T-cell (primary cell): ENCODE results near the gene LRRC36. TPM values are rescaled to one million over a fixed set of nuclear protein-coding genes. Genes with fewer than 3 reads are reported as not detected.

Experiments used
- ATAC-seq, 4 experiments: fragments of 200-7000 bp in 3 of 4; fragments of 150-1000 bp in 1 of 4; cut with Tn5 transposase; replicated peaks in 1 of 4; 1 replicate in 3 of 4; 2 replicates in 1 of 4; pipeline ENCODE4 v1.10.0; 2021; ENCODE audit warnings: moderate library complexity in 3 of 4, mild to moderate bottlenecking in 2 of 4, moderate number of reproducible peaks in 1 of 4
- CTCF ChIA-PET, 2 donors: fragments of 300-600 bp; sonication (Branson Sonifier 250); formaldehyde crosslinking; loops; one replicate each; lab custom pipeline; 2022; ENCODE audit warnings: antibody characterized with exemption in 2 of 2; lab: Charles Lee
- POLR2A ChIA-PET, 2 donors: fragments of 300-600 bp; sonication (Branson Sonifier 250); formaldehyde crosslinking; loops; one replicate each; lab custom pipeline; 2022; ENCODE audit warnings: antibody characterized with exemption in 2 of 2; lab: Charles Lee
- DNase-seq, 35 experiments: peaks; one replicate each; pipeline versions ENCODE4 v3.0.0 to v3.0.0-alpha.2; 2013 to 2023
- H3K27ac ChIP-seq: one replicate; pipeline ENCODE4 v1.5.1; 2013; ENCODE audit warnings: low read length
- H3K27me3 ChIP-seq, 2 experiments: replicated peaks in 1 of 2; 1 replicate in 1 of 2; 2 replicates in 1 of 2; pipeline versions ENCODE4 v1.6.1 to v1.7.0; 2013; ENCODE audit warnings: low read length in 1 of 2, mixed read lengths in 1 of 2; ENCODE audit not compliant: control insufficient read depth in 2 of 2, insufficient read depth in 2 of 2; ENCODE audit errors: extremely low read depth in 1 of 2
- H3K36me3 ChIP-seq, 2 donors: 1 replicate in 1 of 2; 2 replicates in 1 of 2; pipeline versions ENCODE4 v1.6.1 to v1.7.0; 2013; ENCODE audit warnings: low read length in 1 of 2; ENCODE audit not compliant: control insufficient read depth in 2 of 2, insufficient read depth in 1 of 2; ENCODE audit errors: extremely low read depth in 1 of 2
- H3K4me1 ChIP-seq, 2 experiments: 1 replicate in 1 of 2; 2 replicates in 1 of 2; pipeline versions ENCODE4 v1.6.1 to v1.7.0; 2013; ENCODE audit warnings: low read length in 2 of 2, mixed read lengths in 1 of 2; ENCODE audit not compliant: insufficient read depth in 2 of 2, control insufficient read depth in 1 of 2; ENCODE audit errors: extremely low read depth in 1 of 2
- H3K4me3 ChIP-seq, 2 donors: 1 replicate in 1 of 2; 2 replicates in 1 of 2; pipeline versions ENCODE4 v1.5.1 to v1.7.0; 2013; ENCODE audit warnings: mild to moderate bottlenecking in 2 of 2, low read length in 1 of 2, moderate library complexity in 1 of 2; ENCODE audit not compliant: control insufficient read depth in 1 of 2; ENCODE audit errors: extremely low read depth in 1 of 2
- H3K9me3 ChIP-seq: 2 replicates; pipeline ENCODE4 v1.7.0; 2013
- H3K27ac Mint-ChIP-seq, 2 donors: one replicate each; pipeline ENCODE4 v1.8.0; 2020 to 2021; ENCODE audit warnings: mild to moderate bottlenecking in 2 of 2, mixed read lengths in 2 of 2
- H3K27me3 Mint-ChIP-seq, 2 donors: one replicate each; pipeline ENCODE4 v1.8.0; 2021 to 2022; ENCODE audit warnings: mixed read lengths in 2 of 2
- H3K36me3 Mint-ChIP-seq: one replicate; pipeline ENCODE4 v1.8.0; 2021; ENCODE audit warnings: mixed read lengths
- H3K4me1 Mint-ChIP-seq, 3 donors: one replicate each; pipeline ENCODE4 v1.8.0; 2020 to 2022; ENCODE audit warnings: mixed read lengths in 3 of 3, mild to moderate bottlenecking in 1 of 3
- H3K4me3 Mint-ChIP-seq, 3 donors: one replicate each; pipeline ENCODE4 v1.8.0; 2020 to 2022; ENCODE audit warnings: mild to moderate bottlenecking in 3 of 3, mixed read lengths in 3 of 3, moderate library complexity in 3 of 3
- H3K9me3 Mint-ChIP-seq, 3 donors: one replicate each; pipeline ENCODE4 v1.8.0; 2020 to 2022; ENCODE audit warnings: mixed read lengths in 3 of 3
- WGBS: methylation state at CpG from one replicate; pipeline ENCODE4 v1.1.5; 2013; ENCODE audit warnings: missing lambda C conversion rate; ENCODE audit not compliant: insufficient coverage; 5-methylcytosine and 5-hydroxymethylcytosine counted together
- total RNA-seq, 35 experiments: library from RNA in 6 of 35; stranded (reverse) in 6 of 35; fragments of 120-200 nt in 1 of 35; gene quantifications; one replicate each; pipeline versions ENCODE4 v1.2.1 to v1.2.4 and lab custom pipeline; 2013 to 2026

Gene LRRC36
- total RNA-seq, 5 donors from 2014 or later (not counting 1 experiment from before 2014, with no cell fraction given): not detected

DNA sequence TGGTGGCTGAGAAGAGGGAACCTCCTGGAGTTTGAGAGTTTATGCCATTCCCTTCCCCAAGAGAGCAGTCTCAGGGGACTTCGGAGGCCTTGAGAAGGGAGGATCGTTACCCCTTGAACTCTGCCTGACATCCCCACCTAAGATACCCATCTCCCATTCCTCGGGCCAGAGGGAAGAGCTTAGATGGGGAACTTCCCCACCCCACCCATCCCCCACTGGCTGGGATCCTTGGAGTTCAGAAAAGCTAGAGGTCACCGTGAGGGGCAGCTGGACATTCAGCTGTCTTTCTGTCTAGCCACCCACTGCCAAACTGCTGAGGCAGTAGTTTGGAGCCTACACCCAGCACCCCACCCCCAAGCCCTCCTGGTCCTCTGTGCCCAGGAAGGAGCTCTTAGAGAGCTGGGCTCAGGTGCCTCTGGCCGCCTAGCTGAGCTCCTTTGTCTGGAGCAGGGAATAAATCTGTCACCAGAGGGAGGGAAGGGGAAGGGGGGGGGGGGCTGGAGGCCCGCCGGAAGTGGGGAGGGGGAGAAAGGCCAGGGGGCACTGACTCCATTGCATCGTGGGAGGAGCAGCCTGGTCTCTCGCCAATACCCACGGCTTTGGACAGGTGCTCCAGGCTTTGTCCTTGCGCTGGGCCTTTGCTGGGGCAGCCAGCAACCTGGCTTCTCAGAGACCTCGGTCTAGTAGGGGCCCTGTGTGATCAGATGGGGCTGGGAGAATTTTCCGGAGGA, 105.3 kb downstream of the LRRC36 start:
- peaks cover 7 to 51% of the 10 kb centered on the region in 2 experiments for H3K27me3 ChIP-seq
- H3K27ac ChIP-seq: no peak overlapping the region
- Mint-ChIP-seq H3K4me1 (peaks cover 5 to 16% (median 7%) of the 10 kb centered on the region in 3 donors), H3K27me3 (peaks cover 17 to 40% of the 10 kb centered on the region in 2 donors), H3K4me3 (peak overlapping the region; percentile 48 to 63 (median 62)), H3K36me3 (peaks cover under 1% of the 10 kb centered on the region), H3K27ac (no peak overlapping the region), H3K9me3 (no peaks in the 10 kb centered on the region)
- ChIA-PET CTCF (interaction anchor here in 1 of 2 donors (0.6 to 0.7 kb wide), 2 partner anchors 525 to 657 kb away, joined by 3 to 5 read pairs; no protein-coding TSS in a partner anchor), POLR2A (interaction anchor here in 1 of 2 donors (0.5 to 0.7 kb wide), 2 partner anchors 10 to 288 kb away, joined by 7 read pairs; no protein-coding TSS in a partner anchor)
- no peaks in the 10 kb centered on the region for H3K9me3 ChIP-seq
- H3K4me3 ChIP-seq: peak overlapping the region in 1 of 2 donors; percentile 29
- 77% methylated on average over 7 of the region's 13 CpGs for WGBS
- H3K36me3 ChIP-seq: no peaks in the 10 kb centered on the region
- DNase-seq (no peak), ATAC-seq (no peak)
- peaks cover 0 to 21% of the 10 kb centered on the region in 2 experiments for H3K4me1 ChIP-seq

DNA sequence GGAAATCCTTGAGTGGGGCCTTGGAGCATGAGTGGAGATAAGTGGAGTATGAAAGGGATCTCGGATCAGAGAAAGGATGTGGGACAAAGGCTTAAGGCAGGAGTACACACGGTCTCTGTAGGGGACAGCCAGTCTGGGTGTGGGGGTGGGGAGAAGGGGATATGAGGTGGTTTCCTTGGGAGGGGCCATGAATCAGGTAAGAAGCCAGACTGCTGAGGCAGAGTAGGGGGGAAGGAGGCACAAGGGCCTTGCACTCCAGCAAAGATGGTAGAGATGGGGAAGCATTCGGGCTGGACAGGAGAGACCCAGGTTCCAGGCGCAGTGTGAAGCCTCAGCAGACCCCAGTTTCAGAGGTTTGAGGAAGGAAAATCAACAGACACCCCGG, 105.9 kb downstream of the LRRC36 start:
- H3K9me3 Mint-ChIP-seq: no peaks in the 10 kb centered on the region

DNA sequence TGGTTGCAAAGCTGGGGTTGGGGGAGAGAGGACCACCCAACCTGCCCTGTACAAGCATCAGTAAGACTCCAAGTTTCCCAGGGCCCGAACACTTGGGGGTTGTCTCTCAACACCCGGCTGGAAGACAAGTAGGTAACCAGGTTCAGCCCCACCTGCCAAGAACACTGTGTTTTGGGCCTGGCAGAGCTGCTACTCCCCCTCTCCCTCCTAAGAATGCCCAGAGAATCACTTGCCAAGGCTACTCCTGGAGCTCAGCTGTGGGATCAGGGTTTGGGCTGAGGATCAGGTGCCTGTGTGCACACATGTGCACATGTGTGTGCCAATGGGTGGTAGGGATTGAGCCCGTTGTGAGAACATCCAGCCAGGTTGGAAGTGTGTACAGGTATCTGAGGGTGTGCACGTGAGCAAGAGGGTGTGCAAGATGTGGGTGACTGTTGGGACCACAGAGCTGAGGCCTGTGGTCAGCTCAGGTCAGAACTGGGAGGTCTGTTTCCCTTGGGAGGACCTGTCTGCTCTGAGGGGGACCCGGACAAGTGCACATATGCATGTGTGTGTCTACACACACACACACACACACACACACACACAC, 106.6 kb downstream of the LRRC36 start:
- DNase-seq (no peak), ATAC-seq (no peak)
- peaks cover 0 to 18% of the 10 kb centered on the region in 2 experiments for H3K4me1 ChIP-seq
- peaks cover 7 to 39% of the 10 kb centered on the region in 2 experiments for H3K27me3 ChIP-seq
- no peaks in the 10 kb centered on the region for H3K9me3 ChIP-seq
- POLR2A ChIA-PET: no interaction called here
- Mint-ChIP-seq H3K4me3 (no peak overlapping the region), H3K27ac (no peak overlapping the region), H3K36me3 (peaks cover 5% of the 10 kb centered on the region), H3K9me3 (no peaks in the 10 kb centered on the region), H3K4me1 (peaks cover 5 to 16% (median 7%) of the 10 kb centered on the region in 3 donors), H3K27me3 (peaks cover 11 to 30% of the 10 kb centered on the region in 2 donors)
- CTCF ChIA-PET: no interaction called here
- WGBS: 100% methylated on average over 2 of the region's 5 CpGs
- no peak overlapping the region for H3K4me3 ChIP-seq
- H3K27ac ChIP-seq: no peak overlapping the region
- peaks cover 0 to 7% of the 10 kb centered on the region in 2 donors for H3K36me3 ChIP-seq

More for the DNA sequence above, 105.9 kb downstream of the LRRC36 start:
- H3K27me3 Mint-ChIP-seq: peaks cover 15 to 36% of the 10 kb centered on the region in 2 donors
- 59% methylated on average over 3 of the region's 5 CpGs for WGBS
- Histone ChIP-seq H3K27me3 (peaks cover 7 to 46% of the 10 kb centered on the region in 2 experiments), H3K4me3 (no peak overlapping the region), H3K9me3 (no peaks in the 10 kb centered on the region), H3K36me3 (peaks cover 0 to under 1% of the 10 kb centered on the region in 2 donors), H3K4me1 (peaks cover 0 to 21% of the 10 kb centered on the region in 2 experiments), H3K27ac (no peak overlapping the region)
- ATAC-seq (no peak), DNase-seq (no peak)
- peaks cover 5 to 16% (median 7%) of the 10 kb centered on the region in 3 donors for H3K4me1 Mint-ChIP-seq
- H3K27ac Mint-ChIP-seq: no peak overlapping the region
- no peaks in the 10 kb centered on the region for H3K36me3 Mint-ChIP-seq
- CTCF ChIA-PET: interaction anchor here in 1 of 2 donors (0.7 kb wide), 1 partner anchor 656 kb away, joined by 3 read pairs; no protein-coding TSS in a partner anchor
- POLR2A ChIA-PET: interaction anchor here in 1 of 2 donors (0.7 kb wide), 1 partner anchor 287 kb away, joined by 7 read pairs; no protein-coding TSS in a partner anchor
- H3K4me3 Mint-ChIP-seq: peak overlapping the region in 2 of 3 donors; percentile 28 to 50

Other genes starting within 250 kb of the LRRC36 start
- 10 to 100 TPM; 19.4 to 23.0 (median 20.1) TPM for gene PHAF1, start 216.9 kb upstream of the LRRC36 start, total RNA-seq
- 1 to 10 TPM; 3.0 to 9.5 (median 4.9) TPM for gene B3GNT9, start 175.8 kb upstream of the LRRC36 start, total RNA-seq
- gene TRADD, start 166.9 kb upstream of the LRRC36 start, total RNA-seq: 100 to 1,000 TPM in 3 of 5 donors, 10 to 100 TPM in 2; 58.3 to 179 (median 123) TPM
- 10 to 100 TPM; 18.5 to 69.7 (median 43.7) TPM for gene FBXL8, start 166.9 kb upstream of the LRRC36 start, total RNA-seq
- 10 to 100 TPM; 22.3 to 66.3 (median 39.1) TPM for gene HSF4, start 162.1 kb upstream of the LRRC36 start, total RNA-seq
- 1 to 10 TPM; 2.1 to 8.0 (median 5.2) TPM for gene NOL3, start 156.3 kb upstream of the LRRC36 start, total RNA-seq
- 10 to 100 TPM; 11.3 to 16.5 (median 14.8) TPM for gene MATCAP1, start 142.9 kb upstream of the LRRC36 start, total RNA-seq
- under 1 TPM in 1 of 5 donors, not detected in 4; 0.25 TPM for gene EXOC3L1, start 136.7 kb upstream of the LRRC36 start, total RNA-seq
- 10 to 100 TPM; 59.4 to 97.1 (median 83.1) TPM for gene E2F4, start 134.7 kb upstream of the LRRC36 start, total RNA-seq
- 10 to 100 TPM in 1 of 5 donors, 1 to 10 TPM in 4; 3.8 to 11.7 (median 8.8) TPM for gene ELMO3, start 127.7 kb upstream of the LRRC36 start, total RNA-seq
- gene TMEM208, start 99.7 kb upstream of the LRRC36 start, total RNA-seq: 10 to 100 TPM; 28.5 to 40.3 (median 34.8) TPM
- gene FHOD1, start 79.3 kb upstream of the LRRC36 start, total RNA-seq: 10 to 100 TPM; 31.0 to 92.5 (median 66.2) TPM
- 1 to 10 TPM; 1.4 to 2.3 (median 2.2) TPM for gene SLC9A5, start 77.8 kb upstream of the LRRC36 start, total RNA-seq
- gene PLEKHG4, start 47.3 kb upstream of the LRRC36 start, total RNA-seq: 10 to 100 TPM; 19.4 to 27.5 (median 24.9) TPM
- gene KCTD19, start 74 bp upstream of the LRRC36 start, total RNA-seq: not detected
- under 1 TPM in 2 of 5 donors, not detected in 3; 0.18 to 0.23 TPM for gene TPPP3, start 66.7 kb downstream of the LRRC36 start, total RNA-seq
- gene ZDHHC1, start 89.7 kb downstream of the LRRC36 start, total RNA-seq: under 1 TPM in 4 of 5 donors, not detected in 1; 0.26 to 0.85 (median 0.47) TPM
- under 1 TPM in 3 of 5 donors, not detected in 2; 0.20 to 0.32 (median 0.29) TPM for gene HSD11B2, start 104.3 kb downstream of the LRRC36 start, total RNA-seq
- 10 to 100 TPM; 41.5 to 49.6 (median 45.8) TPM for gene ATP6V0D1, start 154.3 kb downstream of the LRRC36 start, total RNA-seq
- gene AGRP, start 156.7 kb downstream of the LRRC36 start, total RNA-seq: not detected
- gene RIPOR1, start 202.0 kb downstream of the LRRC36 start, total RNA-seq: 10 to 100 TPM; 33.9 to 60.7 (median 52.4) TPM
- 10 to 100 TPM; 55.3 to 69.0 (median 64.0) TPM for gene CTCF, start 235.7 kb downstream of the LRRC36 start, total RNA-seq